ENCODE measurements around the gene ALDH1A3. TPM values are rescaled to one million over a fixed set of nuclear protein-coding genes. Genes with fewer than 3 reads are reported as not detected.

Gene ALDH1A3
- total and polyA plus RNA-seq, 4 donors: 2.5 to 21.6 (median 12.3) TPM

DNA sequence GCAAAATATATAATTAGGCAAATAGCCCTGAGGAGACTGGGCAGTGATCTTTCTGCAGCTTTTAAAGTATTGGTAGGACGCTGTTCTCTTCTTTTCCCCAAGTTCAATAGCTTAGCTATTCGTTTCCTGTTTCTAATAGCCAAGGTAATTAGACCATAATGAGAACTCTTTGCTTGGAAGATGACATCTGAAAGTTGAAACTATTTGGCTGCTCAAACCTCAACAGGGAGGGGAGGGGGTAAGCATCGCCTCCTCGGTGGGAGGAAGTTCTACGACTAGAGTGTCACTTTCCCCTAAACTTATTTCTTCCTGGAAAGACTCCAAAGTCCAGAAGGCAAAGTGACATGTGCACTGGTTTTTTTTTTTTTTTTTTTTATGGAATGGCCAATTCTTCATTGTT is 22.8 kb upstream of the ALDH1A3 start:
- peaks cover 12% of the 10 kb centered on the region for H3K4me1 ChIP-seq (ENCODE audit: control insufficient read depth, insufficient read depth, low read length)
- no CpG with 5 or more reads among the region's 5 CpGs for WGBS (ENCODE audit: insufficient coverage)
- H3K36me3 ChIP-seq (ENCODE audit: control insufficient read depth, insufficient read depth, low read length): no peaks in the 10 kb centered on the region
- no peak overlapping the region for H3K27ac ChIP-seq (ENCODE audit: low read depth, low read length)
- H3K4me3 ChIP-seq (ENCODE audit: low read depth, low read length): no peak overlapping the region
- no peaks in the 10 kb centered on the region for H3K9me3 ChIP-seq (ENCODE audit: control insufficient read depth, insufficient read depth, low read length)
- H3K27me3 ChIP-seq (ENCODE audit: control insufficient read depth, insufficient read depth, low read length): no peaks in the 10 kb centered on the region
- DNase-seq (ENCODE audit: low read depth in 4 of 6, low spot score in 6 of 6): no peak

DNA sequence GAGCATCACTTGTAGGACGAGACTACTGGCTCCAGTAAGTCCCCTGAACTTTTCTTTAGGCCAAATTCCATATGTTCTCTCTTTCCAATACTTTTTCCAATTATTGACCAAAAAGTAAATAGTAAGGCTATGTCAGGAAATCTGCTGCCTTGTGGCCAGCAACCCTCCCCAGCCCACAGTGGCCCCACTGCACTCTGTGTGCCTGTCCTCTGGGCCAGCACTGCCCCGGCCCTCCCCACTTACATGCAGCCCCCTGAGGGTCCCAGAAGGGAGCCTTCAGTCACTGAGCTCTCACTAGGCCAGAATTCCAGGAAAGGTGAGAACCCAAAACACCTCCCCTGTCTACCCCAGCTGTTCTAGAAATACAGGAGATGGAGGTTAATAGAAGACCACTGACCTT is 21.3 kb upstream of the ALDH1A3 start:
- Histone ChIP-seq H3K27me3 (ENCODE audit: control insufficient read depth, insufficient read depth, low read length) (no peaks in the 10 kb centered on the region), H3K36me3 (ENCODE audit: control insufficient read depth, insufficient read depth, low read length) (no peaks in the 10 kb centered on the region), H3K4me3 (ENCODE audit: low read depth, low read length) (no peak overlapping the region), H3K9me3 (ENCODE audit: control insufficient read depth, insufficient read depth, low read length) (no peaks in the 10 kb centered on the region), H3K27ac (ENCODE audit: low read depth, low read length) (no peak overlapping the region), H3K4me1 (ENCODE audit: control insufficient read depth, insufficient read depth, low read length) (peaks cover 12% of the 10 kb centered on the region)
- no peak for DNase-seq (ENCODE audit: low read depth in 4 of 6, low spot score in 6 of 6)
- 73% methylated on average over 1 of the region's 2 CpGs for WGBS (ENCODE audit: insufficient coverage)

- DNase-seq (ENCODE audit: low read depth in 4 of 6, low spot score in 6 of 6): no peak
- no peaks in the 10 kb centered on the region for H3K27me3 ChIP-seq (ENCODE audit: control insufficient read depth, insufficient read depth, low read length)
- 97% methylated on average over 6 of the region's 11 CpGs for WGBS (ENCODE audit: insufficient coverage)
- H3K4me1 ChIP-seq (ENCODE audit: control insufficient read depth, insufficient read depth, low read length): peaks cover 12% of the 10 kb centered on the region
- H3K4me3 ChIP-seq (ENCODE audit: low read depth, low read length): no peak overlapping the region
- no peak overlapping the region for H3K27ac ChIP-seq (ENCODE audit: low read depth, low read length)
- H3K9me3 ChIP-seq (ENCODE audit: control insufficient read depth, insufficient read depth, low read length): no peaks in the 10 kb centered on the region
- no peaks in the 10 kb centered on the region for H3K36me3 ChIP-seq (ENCODE audit: control insufficient read depth, insufficient read depth, low read length)
Measured at GRCh38 chr15:100859970-100860828, 19.4 kb upstream of the ALDH1A3 start.

DNA sequence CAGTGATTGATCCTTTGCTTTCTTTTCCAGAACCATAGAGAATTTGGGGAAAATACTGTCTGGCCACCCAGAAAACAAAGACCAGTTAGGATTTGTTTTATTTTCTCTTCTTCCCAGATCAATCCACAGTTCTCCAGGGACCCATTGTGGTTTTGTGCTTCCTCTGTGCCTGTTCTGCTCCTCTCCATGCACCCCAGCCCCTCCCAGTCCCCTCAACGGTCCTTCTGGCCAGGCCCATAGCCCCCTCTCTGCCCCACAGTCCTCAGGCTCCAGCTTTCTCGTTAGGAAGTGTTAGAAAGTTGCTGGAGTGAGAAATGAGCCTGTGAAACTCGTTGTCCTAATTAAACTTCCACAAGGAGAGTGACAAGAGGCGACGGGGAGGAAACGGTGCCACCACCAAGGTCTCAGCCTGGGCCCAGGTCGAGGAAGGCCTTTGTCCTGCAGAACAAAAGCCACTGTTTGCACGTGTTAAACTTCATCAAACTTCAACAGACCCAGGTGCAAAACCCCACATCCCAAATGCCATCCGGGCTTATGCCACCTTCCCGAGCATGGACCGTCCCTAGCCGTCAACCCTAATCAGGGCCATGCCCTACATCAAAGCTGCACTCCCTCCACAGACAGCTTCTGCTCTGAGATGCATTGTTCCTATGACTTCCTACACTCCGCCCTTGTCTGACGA is 18.7 kb upstream of the ALDH1A3 start:
- Histone ChIP-seq H3K27me3 (ENCODE audit: control insufficient read depth, insufficient read depth, low read length) (no peaks in the 10 kb centered on the region), H3K27ac (ENCODE audit: low read depth, low read length) (peak overlapping the region; percentile 42), H3K36me3 (ENCODE audit: control insufficient read depth, insufficient read depth, low read length) (no peaks in the 10 kb centered on the region), H3K4me1 (ENCODE audit: control insufficient read depth, insufficient read depth, low read length) (peaks cover 12% of the 10 kb centered on the region), H3K4me3 (ENCODE audit: low read depth, low read length) (no peak overlapping the region), H3K9me3 (ENCODE audit: control insufficient read depth, insufficient read depth, low read length) (no peaks in the 10 kb centered on the region)
- DNase-seq (ENCODE audit: low read depth in 4 of 6, low spot score in 6 of 6): no peak
- WGBS (ENCODE audit: insufficient coverage): 77% methylated on average over 13 of the region's 14 CpGs

DNA sequence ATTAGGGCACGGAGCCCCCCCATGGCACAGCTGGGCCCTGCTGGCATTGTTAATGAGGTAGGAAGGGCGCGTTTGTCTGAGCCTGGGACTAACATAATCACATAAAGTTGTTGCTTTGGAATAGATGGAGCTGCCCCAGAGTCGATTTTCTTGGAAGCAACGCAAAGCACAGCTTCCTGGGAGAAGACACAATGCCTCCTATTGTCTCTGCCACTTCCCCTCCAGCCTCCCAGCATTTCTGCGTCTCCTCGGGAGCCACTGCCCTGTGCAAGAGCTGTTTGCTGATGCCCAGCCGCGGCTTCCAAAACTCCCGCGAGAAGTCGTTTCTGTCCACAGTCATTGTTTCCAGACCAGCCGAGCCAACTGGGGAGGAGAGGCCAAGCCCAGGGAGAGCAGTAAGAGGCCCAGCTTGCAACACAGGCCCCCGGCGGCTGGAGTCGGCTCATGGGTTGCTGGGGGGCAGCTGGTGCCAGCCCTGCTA is 18.1 kb upstream of the ALDH1A3 start:
- 52% methylated on average over 15 of the region's 16 CpGs for WGBS (ENCODE audit: insufficient coverage)
- no peak overlapping the region for H3K4me3 ChIP-seq (ENCODE audit: low read depth, low read length)
- peak in 1 of 6 donors; percentile 35 for DNase-seq (ENCODE audit: low read depth in 4 of 6, low spot score in 6 of 6)
- H3K9me3 ChIP-seq (ENCODE audit: control insufficient read depth, insufficient read depth, low read length): no peaks in the 10 kb centered on the region
- H3K4me1 ChIP-seq (ENCODE audit: control insufficient read depth, insufficient read depth, low read length): peaks cover 12% of the 10 kb centered on the region
- peak overlapping the region; percentile 42 for H3K27ac ChIP-seq (ENCODE audit: low read depth, low read length)
- no peaks in the 10 kb centered on the region for H3K36me3 ChIP-seq (ENCODE audit: control insufficient read depth, insufficient read depth, low read length)
- H3K27me3 ChIP-seq (ENCODE audit: control insufficient read depth, insufficient read depth, low read length): no peaks in the 10 kb centered on the region

GRCh38 chr15:100862162-100862561 is 17.5 kb upstream of the ALDH1A3 start:
- Histone ChIP-seq H3K4me1 (ENCODE audit: control insufficient read depth, insufficient read depth, low read length) (peaks cover 12% of the 10 kb centered on the region), H3K27ac (ENCODE audit: low read depth, low read length) (peak overlapping the region; percentile 17), H3K4me3 (ENCODE audit: low read depth, low read length) (no peak overlapping the region), H3K27me3 (ENCODE audit: control insufficient read depth, insufficient read depth, low read length) (no peaks in the 10 kb centered on the region), H3K36me3 (ENCODE audit: control insufficient read depth, insufficient read depth, low read length) (no peaks in the 10 kb centered on the region), H3K9me3 (ENCODE audit: control insufficient read depth, insufficient read depth, low read length) (no peaks in the 10 kb centered on the region)
- no peak for DNase-seq (ENCODE audit: low read depth in 4 of 6, low spot score in 6 of 6)
- 100% methylated on average over 1 of the region's 6 CpGs for WGBS (ENCODE audit: insufficient coverage)

- Histone ChIP-seq H3K27ac (ENCODE audit: low read depth, low read length) (no peak overlapping the region), H3K4me1 (ENCODE audit: control insufficient read depth, insufficient read depth, low read length) (peaks cover 12% of the 10 kb centered on the region), H3K36me3 (ENCODE audit: control insufficient read depth, insufficient read depth, low read length) (no peaks in the 10 kb centered on the region), H3K27me3 (ENCODE audit: control insufficient read depth, insufficient read depth, low read length) (no peaks in the 10 kb centered on the region), H3K9me3 (ENCODE audit: control insufficient read depth, insufficient read depth, low read length) (no peaks in the 10 kb centered on the region), H3K4me3 (ENCODE audit: low read depth, low read length) (no peak overlapping the region)
- DNase-seq (ENCODE audit: low read depth in 4 of 6, low spot score in 6 of 6): no peak
- no CpG with 5 or more reads among the region's 7 CpGs for WGBS (ENCODE audit: insufficient coverage)
Measured at GRCh38 chr15:100863075-100863795, 16.4 kb upstream of the ALDH1A3 start.

DNA sequence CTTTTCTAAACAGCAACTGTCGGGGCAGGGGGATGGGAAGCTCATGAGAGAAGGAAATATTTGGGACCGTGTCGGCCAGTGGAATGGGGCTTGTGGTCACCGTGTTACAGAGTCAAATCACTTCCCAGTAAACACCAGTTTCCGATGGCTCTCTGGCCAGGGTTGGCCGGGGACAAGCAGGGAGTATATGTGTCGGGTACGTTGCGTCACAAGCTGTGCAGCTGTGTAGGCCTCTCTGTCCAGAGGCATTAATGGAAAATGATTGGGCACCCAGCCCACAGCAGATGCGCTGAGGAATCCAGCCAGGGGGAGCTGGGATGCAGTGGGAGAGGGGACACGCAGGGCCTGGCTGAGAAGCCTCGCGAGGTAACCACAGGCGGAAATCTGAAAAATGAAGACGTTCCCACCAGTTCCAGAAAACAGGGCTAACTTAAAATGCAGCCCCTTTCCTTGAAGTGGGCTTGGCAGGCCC is 15.8 kb upstream of the ALDH1A3 start:
- Histone ChIP-seq H3K4me1 (ENCODE audit: control insufficient read depth, insufficient read depth, low read length) (peaks cover 12% of the 10 kb centered on the region), H3K4me3 (ENCODE audit: low read depth, low read length) (no peak overlapping the region), H3K27ac (ENCODE audit: low read depth, low read length) (no peak overlapping the region), H3K9me3 (ENCODE audit: control insufficient read depth, insufficient read depth, low read length) (no peaks in the 10 kb centered on the region), H3K36me3 (ENCODE audit: control insufficient read depth, insufficient read depth, low read length) (no peaks in the 10 kb centered on the region), H3K27me3 (ENCODE audit: control insufficient read depth, insufficient read depth, low read length) (no peaks in the 10 kb centered on the region)
- WGBS (ENCODE audit: insufficient coverage): 74% methylated on average over 11 of the region's 15 CpGs
- DNase-seq (ENCODE audit: low read depth in 4 of 6, low spot score in 6 of 6): peak in 2 of 6 donors; percentile 27 to 44
